Brain pericyte (primary cell): ENCODE measurements around the gene NUP133.

Experiments
- DNase-seq: peaks from one replicate; pipeline ENCODE4 v3.0.0-alpha.2; 2012; ENCODE audit warnings: low read depth, low spot score

The NUP133 gene

GRCh38 chr1:229452956-229453801, 55.0 kb downstream of the NUP133 start:
- DNase-seq = no peak

- DNase-seq = no peak
These were observed 59.3 kb downstream of the NUP133 start for GRCh38 chr1:229448845-229449244.

- DNase-seq = no peak
These were observed 59.8 kb downstream of the NUP133 start for GRCh38 chr1:229448354-229448753.

DNA sequence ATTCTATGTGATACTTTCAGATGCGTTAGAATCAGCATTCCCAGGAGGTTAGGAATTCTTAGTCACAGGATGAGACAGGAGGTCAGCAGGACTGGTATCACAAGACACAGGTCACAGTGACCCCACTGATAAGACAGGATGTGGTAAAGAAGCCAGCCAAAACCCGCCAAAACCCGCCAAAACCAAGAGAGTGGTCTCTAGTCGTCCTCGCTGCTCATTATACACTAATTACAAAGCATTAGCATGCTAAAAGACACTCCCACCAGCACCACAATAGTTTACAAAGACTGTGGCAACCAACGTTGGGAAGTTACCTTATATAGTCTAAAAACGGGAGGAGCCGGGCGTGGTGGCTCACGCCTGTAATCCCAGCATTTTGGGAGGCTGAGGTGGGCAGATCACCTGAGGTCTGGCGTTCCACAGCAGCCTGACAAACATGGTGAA, 60.3 kb downstream of the NUP133 start:
- no peak for DNase-seq

DNA sequence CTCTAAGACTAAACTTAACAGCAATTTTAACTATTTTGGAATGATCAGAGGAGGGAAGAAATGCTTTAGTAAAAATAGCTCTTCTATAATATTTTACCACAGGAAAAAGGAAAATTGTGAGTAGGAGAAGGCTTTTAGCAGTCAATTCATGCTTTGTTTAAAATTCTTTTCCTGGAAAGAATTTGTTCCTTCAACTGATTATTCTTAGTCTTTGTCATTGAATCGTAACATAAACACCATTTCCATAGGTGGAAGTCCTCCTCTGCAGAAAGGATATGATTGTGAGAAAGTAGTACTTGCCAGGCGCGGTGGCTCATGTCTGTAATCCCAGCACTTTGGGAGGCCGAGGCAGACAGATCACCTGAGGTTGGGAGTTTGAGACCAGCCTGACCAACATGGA, 62.3 kb downstream of the NUP133 start:
- DNase-seq = no peak

GRCh38 chr1:229440851-229441537, 67.1 kb downstream of the NUP133 start:
- DNase-seq = no peak

DNA sequence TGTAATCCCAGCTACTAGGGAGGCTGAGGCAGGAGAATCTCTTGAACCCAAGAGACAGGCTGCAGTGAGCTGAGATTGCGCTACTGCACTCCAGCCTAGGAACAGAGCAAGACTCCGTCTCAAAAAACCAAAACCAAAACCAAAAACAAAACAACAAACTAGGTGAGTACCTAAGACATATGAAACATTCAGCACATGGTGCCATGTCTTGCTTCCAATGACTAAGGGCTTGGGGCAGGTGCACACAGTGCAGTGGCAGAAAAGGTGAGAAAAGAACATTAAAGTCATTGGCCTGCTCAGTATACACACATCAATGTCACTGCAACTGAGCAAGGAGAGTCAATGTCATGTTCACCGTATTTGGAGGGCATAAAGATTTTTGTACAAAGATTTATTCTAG, 70.1 kb downstream of the NUP133 start:
- no peak for DNase-seq

DNA sequence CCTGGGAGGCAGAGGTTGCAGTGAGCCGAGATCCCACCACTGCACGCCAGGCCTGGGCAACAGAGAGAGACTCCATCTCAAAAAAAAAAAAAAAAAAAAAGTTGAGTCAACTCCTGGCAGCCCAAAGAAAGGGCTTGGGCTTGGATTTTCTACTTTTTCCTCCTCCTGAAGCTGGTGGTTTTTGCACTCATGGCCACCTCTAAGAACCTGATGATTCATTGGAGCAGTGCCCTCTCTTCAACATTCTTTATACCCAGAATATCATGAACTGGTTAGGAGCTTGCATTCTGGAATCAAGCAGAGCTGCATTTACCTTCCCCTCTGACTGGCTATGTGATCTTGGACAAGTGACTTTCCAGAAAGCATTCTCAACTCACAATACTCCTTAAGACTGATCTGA, 70.7 kb downstream of the NUP133 start:
- no peak for DNase-seq

GRCh38 chr1:229436201-229436600, 71.9 kb downstream of the NUP133 start:
- no peak for DNase-seq

GRCh38 chr1:229434641-229435051, 73.5 kb downstream of the NUP133 start:
- no peak for DNase-seq

DNA sequence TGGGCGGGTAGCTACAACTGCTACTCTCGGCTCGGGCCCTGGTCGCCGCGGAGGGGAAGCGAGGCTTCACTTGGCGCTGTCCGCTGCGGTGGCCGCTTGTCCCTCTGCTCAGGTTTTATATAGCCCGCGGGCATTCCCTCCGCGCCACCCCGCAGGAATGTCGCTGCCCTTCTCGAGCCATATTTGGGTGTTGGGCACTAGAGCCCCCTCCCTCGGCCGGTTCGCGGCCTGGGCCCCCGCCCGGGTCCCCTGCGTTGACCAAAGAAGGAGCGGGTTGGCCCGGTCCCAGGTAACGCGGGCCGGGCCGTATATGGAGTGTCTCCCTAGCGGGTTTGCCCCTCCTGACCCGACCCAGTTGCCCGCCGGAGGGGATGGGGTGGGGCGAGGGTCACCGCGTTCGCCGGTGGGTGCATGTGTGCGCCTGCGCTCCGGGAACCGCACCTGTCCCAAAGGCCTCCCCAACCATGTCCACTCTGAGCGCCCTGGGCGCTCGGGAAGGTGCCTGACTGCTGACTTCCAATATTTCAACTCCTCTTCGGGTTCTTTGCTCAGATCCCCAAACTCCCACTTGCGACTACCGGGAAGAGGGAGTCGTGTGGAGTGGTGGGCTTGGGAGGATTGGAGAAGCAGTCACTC, 74.0 kb downstream of the NUP133 start, which contains the start of gene ACTA1:
TSS of gene ACTA1 (minus strand) at position 90 of the 636 bp plus-strand sequence. CDS start 979 bp downstream, outside the sequence.
- no peak for DNase-seq

DNA sequence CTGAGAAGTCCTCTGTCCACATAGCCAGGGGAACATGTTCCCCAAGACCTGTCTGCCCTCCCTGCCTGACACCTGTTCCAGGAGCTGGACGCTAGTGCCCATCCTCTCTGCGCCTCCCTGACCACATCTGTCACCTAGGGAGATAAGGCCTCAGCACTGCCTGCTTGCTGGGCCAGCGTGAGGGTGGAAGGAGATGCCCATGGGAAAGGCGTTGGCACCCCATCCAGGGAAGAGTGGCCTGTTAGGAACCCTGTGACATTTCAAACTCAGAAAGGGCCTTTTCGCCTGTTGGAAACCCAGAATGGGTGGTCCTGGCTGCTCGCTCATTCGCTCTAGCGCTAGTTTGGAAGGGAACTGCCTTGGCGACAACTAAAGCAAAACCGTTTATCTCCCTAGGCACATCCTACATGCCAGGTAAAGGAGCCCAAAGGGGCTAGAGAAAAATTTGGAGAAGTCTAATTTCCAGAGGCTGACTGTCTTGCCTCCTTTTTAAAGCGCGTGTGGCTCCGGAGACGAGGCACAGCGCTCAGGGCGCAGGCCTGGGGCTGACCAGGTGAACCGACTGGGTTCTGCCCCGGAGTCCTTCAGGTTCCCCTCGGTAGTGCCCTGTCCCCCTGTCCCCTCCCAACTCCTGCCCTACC, 74.7 kb downstream of the NUP133 start:
- DNase-seq = no peak

GRCh38 chr1:229432905-229433304, 75.2 kb downstream of the NUP133 start:
- DNase-seq = no peak

DNA sequence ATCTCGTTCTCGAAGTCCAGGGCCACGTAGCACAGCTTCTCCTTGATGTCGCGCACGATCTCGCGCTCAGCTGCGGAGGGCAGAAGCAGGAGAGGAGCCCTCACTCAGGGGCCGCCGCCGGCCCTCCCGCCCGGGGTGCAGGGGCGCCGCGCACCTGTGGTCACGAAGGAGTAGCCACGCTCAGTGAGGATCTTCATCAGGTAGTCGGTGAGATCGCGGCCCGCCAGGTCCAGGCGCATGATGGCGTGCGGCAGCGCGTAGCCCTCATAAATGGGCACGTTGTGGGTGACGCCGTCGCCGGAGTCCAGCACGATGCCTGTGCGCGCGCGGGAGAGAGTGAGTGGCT, 76.1 kb downstream of the NUP133 start:
- no peak for DNase-seq

GRCh38 chr1:229431284-229432115, 76.6 kb downstream of the NUP133 start:
- DNase-seq = no peak

GRCh38 chr1:229430761-229431283, 77.3 kb downstream of the NUP133 start:
- DNase-seq = no peak

- DNase-seq = no peak
These were observed 79.9 kb downstream of the NUP133 start for GRCh38 chr1:229428256-229428655.

DNA sequence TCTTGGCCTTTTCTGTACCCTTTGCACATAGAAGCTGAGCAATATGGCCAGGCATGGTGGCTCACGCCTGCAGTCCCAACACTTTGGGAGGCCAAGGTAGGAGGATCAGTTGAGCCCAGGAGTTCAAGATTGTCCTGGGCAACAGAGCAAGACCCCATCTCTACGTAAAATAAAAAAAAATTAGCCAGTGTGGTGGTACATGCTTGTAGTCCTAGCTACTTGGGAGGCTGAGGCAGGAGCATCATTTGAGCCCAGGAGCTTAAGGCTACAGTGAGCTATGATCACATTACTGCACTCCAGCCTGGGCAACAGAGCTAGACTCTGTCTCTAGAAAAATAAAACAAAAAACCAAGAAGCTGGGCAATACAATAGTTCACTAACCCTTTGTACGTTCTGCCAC, 80.6 kb downstream of the NUP133 start:
- no peak for DNase-seq

- DNase-seq = no peak
These were observed 82.5 kb downstream of the NUP133 start for GRCh38 chr1:229425564-229426159.

GRCh38 chr1:229420765-229421164, 87.4 kb downstream of the NUP133 start:
- DNase-seq = no peak
